CD1c-positive myeloid dendritic cell (primary cell): ENCODE results near the gene DCDC2B.
"Not testable (repeated sequence)": the region's sequence is repeated elsewhere in the genome, so short reads cannot be mapped to it uniquely, and the experiment has no call there.

Experiments
- DNase-seq: peaks from one replicate; pipeline ENCODE4 v3.0.0-alpha.2; 2016; ENCODE audit errors: extremely low spot score

The DCDC2B gene

DNA sequence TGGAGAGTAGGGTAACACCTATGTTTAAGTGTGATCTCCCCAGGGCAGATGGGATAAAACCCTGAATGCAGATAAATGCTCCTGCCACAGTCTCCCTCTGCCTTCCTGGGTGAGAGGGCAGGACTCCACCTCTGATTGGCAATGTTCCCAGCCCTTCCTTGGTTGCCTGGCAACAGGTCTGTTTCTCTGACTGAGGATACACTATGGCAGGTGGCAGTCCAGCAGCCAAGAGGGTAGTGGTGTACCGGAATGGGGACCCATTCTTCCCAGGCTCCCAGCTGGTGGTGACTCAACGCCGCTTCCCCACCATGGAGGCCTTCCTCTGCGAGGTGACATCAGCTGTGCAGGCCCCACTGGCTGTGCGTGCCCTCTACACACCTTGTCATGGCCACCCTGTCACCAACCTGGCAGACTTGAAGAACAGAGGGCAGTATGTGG, at the start of gene DCDC2B:
DCDC2B (plus strand) TSS at position 199 of the 438 bp plus-strand sequence; CDS start at position 204, 5 bp downstream.
- no peak for DNase-seq

DNA sequence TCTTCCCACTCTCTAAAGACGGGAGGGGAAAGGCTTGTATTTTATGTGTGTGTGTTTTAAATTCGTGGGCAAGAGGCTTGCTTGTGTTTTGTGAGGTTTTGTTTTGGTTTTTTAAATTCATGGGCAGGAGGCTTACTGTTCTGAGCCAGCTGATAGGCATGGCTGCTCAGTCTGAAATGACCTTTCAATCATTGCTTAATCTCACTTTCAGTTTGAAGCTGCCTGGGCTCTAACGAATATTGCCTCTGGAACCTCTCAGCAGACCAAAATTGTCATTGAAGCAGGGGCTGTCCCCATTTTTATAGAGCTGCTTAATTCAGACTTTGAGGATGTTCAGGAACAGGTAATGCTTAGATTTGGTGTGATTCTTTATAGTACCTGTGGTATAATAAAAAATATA, 49.7 kb upstream of the DCDC2B start:
- DNase-seq, result no peak

DNA sequence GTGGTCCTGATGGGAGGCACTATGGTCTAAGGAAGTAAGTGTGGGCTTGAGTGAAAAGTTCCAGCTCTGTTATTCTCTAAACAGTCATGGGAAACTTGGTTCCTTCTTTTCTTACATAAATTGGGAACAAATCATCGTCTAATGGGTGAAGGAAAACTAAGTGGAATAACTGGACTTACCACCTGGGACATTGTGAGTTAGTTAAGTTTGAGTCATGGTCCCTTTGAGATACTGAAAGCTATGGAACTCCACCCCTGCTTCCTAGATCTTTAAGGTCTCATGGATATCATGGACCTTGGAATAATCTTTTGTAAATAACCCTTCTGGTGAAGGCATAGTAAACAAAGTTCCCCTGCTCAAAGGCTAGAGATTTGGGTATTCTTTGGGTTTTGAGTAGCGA, 45.5 kb upstream of the DCDC2B start:
- DNase-seq, result no peak

- DNase-seq, result not testable (repeated sequence)
Observed at GRCh38 chr1:32165633-32166032, 43.3 kb upstream of the DCDC2B start.

DNA sequence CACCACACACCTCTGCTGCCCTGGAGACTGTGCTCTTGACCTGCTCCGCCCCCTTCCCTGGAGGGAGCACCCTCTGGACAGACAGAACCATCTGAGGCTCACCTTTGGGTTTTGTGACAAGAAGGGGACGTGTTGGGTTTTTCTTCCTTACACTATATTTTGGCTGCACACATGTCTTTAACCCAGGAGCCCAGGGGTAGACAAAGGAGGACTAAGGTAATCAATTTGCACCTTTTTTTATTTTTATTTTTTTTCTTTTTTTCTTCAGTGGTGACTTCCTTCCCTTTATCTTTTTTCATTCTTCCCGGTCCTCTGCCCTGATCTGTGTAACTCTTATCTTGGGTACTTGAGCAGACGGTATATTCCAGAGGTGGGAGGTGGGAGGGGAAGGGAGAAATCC, 37.9 kb upstream of the DCDC2B start:
- no peak for DNase-seq

GRCh38 chr1:32172621-32173245, 36.2 kb upstream of the DCDC2B start:
- no peak for DNase-seq

DNA sequence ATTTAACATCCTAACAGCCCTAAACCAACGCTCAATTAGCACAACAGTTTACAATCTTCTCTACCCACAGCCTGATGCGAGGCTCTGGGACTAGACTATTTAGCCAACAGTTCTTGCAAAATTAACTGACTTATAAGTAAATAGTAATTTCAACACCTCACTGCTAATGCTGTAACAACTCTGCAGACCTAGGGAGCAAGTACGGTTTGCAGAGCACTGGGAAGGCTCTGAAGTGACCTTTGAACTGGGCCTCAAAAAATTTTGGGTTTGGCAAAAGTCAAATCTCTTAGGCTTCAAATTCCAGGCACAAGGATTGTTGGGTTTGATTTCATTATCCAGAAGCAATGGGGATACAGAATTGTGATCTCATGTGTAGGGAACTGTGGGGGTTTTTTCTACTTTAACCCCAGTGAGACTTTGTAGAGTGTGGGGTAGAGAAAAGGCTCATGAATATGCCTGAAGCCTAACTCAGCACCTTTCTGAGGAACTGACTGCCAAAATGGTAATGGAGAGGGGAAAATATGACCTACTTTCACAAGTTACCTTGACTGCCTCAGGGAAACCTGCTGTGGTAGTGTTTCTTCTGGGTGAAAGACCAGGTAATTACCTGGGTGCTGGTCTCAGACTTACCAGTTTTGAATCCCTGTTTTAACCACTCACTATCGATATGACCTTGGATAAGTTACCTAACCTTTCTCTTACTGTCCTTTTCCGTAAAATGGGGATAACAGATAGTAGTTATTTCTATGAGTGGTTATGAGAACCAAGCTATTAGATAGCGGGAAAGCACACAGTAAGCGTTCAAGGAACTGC, 30.3 kb upstream of the DCDC2B start:
- DNase-seq, result no peak

DNA sequence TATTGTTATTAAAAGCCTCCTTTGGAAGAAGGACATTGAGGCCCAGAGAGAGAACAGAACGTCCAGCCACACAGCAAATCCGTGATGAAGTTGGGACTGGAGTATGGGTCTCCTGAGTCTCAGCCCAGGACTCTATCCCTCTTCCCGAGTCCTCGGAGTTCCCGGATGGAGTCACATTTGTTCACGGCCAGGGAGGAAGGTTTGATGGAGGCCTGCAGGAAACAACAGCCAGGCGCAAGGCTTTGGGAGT, 29.8 kb upstream of the DCDC2B start:
- DNase-seq, result no peak

DNA sequence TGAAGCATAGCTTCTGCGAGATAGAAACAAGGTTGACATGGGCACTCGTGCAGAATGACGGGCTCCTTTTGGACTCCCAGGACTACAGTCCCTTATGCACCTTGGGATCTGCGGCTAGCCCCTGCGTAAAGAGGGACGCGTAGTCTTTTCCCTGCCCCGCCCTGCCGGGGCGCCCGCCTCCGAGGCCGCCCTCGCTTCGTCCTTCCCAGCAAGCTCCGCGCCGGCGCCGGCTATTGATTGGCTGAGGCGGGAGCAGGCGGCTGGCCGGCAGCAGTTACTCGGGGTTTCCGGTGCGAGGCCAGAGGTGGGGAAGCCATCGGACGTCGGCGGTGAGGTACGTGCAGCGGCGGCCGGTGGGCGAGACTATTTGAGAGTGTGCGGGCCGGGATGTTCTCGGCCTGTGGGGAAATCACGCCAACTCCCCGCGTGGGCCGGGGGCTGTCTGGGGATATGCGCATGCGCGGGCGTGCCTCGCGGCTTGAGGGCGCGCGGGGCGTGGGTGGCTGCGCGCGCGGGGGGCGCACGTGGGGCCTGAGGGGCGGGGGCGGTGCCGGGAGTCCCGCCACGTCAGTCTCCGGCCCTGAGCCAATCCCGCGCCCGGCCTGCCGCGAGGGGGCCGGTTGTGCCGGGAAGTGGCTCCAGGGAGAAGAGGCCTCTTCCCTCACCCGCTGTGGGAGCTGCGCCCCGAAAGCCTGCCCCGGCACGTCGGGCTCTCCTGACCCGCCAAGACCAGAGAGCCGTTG, 29.3 kb upstream of the DCDC2B start, which contains the start of gene TXLNA:
TXLNA (plus strand) TSS at position 233 of the 743 bp plus-strand sequence. CDS start 671 bp downstream, outside the sequence.
- peak; percentile 96 for DNase-seq

- DNase-seq, result peak; percentile 41
Observed at GRCh38 chr1:32180186-32181060, 28.5 kb upstream of the DCDC2B start.

- DNase-seq, result no peak
Observed at GRCh38 chr1:32181065-32181464, 27.8 kb upstream of the DCDC2B start.

DNA sequence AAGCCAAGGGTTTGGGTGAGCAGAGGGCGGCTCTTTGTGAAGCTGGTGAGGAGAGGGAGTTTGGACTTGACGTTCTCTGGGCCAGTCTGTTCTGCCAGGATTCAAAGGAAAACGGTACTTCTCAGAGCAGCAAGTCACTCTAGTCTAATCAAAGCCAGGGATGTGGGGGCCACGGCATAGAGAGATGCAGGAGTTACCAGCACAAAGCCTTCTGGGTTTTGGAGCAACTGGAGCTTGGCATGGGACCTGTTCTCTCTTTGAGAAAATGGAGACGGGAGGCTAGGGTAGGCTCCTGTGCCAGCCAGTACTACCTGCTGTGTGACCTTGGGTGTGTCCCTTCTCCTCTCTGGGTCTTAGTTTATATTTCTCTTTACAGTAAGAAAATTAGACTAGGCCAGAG, 27.3 kb upstream of the DCDC2B start:
- DNase-seq, result no peak

DNA sequence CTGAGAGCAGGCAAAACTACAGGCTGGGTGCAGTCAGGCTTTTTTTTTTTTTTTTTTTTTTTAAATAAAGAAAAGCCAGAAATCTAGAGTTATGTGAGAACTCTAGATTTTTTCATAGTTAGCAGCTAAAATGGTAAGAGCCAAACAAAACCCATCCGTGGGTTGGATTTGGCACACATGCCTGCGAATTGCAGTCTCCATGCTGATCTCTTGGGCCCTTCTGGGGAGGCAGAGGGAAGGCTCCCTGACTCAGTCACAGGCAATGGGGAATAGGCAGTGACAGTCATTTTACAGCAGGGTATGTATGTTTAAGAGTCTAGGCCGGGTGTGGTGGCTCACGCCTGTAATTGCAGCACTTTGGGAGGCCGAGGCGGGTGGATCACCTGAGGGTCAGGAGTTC, 26.8 kb upstream of the DCDC2B start:
- no peak for DNase-seq

GRCh38 chr1:32184650-32185049, 24.2 kb upstream of the DCDC2B start:
- DNase-seq, result peak; percentile 36

DNA sequence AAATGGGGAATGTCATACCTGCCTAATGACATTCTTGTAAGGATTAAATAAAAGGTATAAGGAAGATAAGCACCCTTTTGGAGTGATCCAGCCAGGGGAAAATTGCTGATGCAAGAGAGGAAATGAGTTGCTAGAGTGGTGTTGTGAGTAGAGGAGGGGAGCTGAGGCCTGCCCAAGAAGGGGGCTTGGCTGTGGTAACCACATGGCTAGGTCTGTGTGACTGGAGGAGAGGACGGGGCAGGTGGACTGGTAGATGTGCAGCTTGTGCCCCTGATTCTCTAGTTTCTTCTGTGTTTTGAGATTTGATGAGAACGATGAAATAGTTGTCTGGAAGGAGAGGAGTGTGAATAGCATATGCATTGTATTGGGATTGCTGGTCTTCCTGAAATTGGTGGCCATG, 22.8 kb upstream of the DCDC2B start:
- no peak for DNase-seq

GRCh38 chr1:32186491-32186890, 22.4 kb upstream of the DCDC2B start:
- no peak for DNase-seq

DNA sequence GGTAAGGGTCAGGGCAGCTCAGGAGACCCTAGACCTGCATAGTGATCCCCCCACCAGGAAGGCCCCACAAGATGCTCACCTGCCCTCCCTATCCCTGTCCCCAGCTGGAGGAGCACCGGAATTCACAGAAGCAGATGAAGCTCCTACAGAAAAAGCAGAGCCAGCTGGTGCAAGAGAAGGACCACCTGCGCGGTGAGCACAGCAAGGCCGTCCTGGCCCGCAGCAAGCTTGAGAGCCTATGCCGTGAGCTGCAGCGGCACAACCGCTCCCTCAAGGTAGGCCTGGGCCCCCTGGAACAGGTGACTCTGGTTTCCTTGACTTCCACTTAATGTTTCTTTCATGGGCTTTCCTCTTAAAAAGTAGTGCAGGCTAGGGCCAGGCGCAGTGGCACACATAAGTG, 21.0 kb upstream of the DCDC2B start:
- DNase-seq, result no peak

DNA sequence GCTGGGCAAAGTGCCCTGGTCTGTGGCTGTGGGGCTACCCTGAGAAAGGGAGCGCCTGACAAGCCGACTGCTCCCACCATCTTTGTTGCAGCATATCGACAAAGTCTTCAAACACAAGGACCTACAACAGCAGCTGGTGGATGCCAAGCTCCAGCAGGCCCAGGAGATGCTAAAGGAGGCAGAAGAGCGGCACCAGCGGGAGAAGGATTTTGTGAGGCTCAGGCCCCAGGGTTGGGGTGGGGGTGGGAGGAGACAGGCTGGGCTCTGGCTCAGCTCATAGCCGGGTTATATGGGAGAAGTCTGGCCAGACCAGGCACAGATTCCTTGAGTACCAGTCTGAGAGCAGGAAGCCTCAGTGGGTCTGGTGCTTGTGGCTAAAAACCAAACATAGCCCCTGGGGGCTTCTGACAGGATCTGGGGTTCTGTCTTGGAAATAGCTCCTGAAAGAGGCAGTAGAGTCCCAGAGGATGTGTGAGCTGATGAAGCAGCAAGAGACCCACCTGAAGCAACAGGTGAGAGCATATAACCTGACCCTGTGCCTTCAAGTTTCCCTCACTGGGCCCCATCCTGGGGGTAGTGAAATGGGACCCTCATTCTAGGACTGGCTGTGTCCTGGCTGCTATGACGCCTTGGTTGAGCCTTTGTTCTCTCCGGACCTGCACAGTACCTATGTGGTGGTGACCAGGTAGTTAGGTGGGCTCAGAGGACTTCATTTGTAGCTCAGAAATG, 16.5 kb upstream of the DCDC2B start:
- DNase-seq, result no peak

DNA sequence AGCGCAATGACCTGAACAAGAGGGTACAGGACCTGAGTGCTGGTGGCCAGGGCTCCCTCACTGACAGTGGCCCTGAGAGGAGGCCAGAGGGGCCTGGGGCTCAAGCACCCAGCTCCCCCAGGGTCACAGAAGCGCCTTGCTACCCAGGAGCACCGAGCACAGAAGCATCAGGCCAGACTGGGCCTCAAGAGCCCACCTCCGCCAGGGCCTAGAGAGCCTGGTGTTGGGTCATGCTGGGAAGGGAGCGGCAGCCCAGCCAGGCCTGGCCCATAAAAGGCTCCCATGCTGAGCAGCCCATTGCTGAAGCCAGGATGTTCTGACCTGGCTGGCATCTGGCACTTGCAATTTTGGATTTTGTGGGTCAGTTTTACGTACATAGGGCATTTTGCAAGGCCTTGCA, 13.9 kb upstream of the DCDC2B start:
- DNase-seq, result no peak

DNA sequence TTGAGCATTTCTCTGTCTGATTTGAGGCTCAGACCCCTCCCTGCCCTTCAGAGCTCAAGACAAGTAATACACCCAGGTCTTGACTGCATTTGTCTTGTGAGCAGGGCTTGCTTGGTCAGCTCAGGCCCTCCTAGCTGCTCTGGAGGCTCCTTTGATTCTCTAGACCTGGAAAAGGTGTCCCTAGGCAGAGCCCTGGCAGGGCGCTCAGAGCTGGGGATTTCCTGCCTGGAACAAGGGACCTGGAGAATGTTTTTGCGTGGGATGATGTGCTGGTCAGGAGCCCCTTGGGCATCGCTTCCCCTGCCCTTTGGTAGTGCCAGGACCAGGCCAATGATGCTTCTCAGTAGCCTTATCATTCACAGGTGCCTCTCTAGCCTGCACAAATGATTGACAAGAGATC, 13.4 kb upstream of the DCDC2B start:
- no peak for DNase-seq
